ENCODE results near the gene ARF1. TPM values are rescaled to one million over a fixed set of nuclear protein-coding genes. Genes with fewer than 3 reads are reported as not detected.

Gene ARF1
- total and polyA plus RNA-seq, 10 of the 15 experiments (the other 5 are each of a cell fraction or from before 2014, with no cell fraction given) = 48.4 to 508 (median 283) TPM

DNA sequence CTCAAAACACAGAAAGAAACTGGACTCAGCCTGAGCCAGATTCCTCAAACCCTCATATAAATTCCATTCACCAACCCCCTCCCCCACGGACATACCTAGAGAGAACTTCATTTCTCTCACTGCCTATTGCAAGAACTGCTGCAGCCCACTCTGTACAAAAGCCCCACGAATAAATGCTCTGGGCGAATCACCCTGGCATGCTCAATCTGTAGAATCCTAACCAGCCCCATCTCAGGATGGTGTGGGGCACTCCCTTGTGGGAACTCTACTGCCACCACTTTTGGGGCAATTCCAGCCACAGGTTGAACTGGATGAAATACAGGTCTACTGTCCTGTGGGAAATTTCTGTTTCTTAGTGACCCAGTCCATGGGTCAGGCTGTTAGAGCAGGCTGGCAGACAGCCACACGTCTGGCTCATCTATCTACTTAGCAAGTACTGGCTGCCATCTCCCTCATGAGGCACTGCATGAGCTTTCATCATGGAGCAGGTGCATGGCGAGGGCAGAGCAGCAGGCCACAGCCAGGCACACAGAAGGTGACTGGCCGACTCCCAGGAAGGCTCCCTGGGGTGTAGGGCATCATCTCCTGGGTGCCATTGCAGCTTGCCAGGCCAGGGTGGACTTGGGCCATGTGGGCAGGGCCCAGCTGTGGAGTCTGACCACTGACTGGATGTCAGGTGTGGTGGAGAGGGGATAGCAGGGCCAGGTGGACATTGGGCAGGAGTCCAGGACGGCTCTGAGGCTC lies 22.2 kb downstream of the ARF1 start:
- no TSS peak for BruUV-seq (replicated peaks)
- Histone ChIP-seq H3K36me3 (ENCODE audit: control insufficient read depth in 2 of 2, insufficient read depth in 2 of 2, low read length in 1 of 2) (peaks cover 7 to 12% of the 10 kb centered on the region in 2 experiments; a peak in 3 of 4 replicates), H2AFZ (ENCODE audit: control insufficient read depth, low read depth, low read length) (no peak overlapping the region), H3K4me3 (no peak overlapping the region; the same call in 1 of the 2 replicates), H4K20me1 (ENCODE audit: control insufficient read depth, insufficient read depth) (no peaks in the 10 kb centered on the region), H3K9me3 (replicated peaks; ENCODE audit: control insufficient read depth, insufficient read depth, low read length) (no peaks in the 10 kb centered on the region), H3K27ac (ENCODE audit: control insufficient read depth, insufficient read depth) (no peak overlapping the region), H3K9ac (ENCODE audit: control insufficient read depth, insufficient read depth, low read length) (no peak overlapping the region), H3K4me2 (ENCODE audit: control insufficient read depth, insufficient read depth) (peak overlapping the region; percentile 48), H3K27me3 (replicated peaks in 1 of 2; ENCODE audit: control insufficient read depth in 2 of 2, insufficient read depth in 2 of 2, low read length in 1 of 2) (no peaks in the 10 kb centered on the region), H3K4me1 (ENCODE audit: control insufficient read depth, insufficient read depth, low read length) (peaks cover 17% of the 10 kb centered on the region), H3K79me2 (ENCODE audit: control insufficient read depth, insufficient read depth, low read length) (peaks cover 27% of the 10 kb centered on the region)
- FAIRE-seq = no peak
- no peak for ATAC-seq
- 60% methylated on average over 7 of the region's 7 CpGs for WGBS (ENCODE audit: insufficient coverage, insufficient replicate concordance, low lambda C conversion rate, missing lambda C conversion rate)
- TF ChIP-seq ZNF622 (IDR thresholded peaks at IDR 0.05) (no peak), POLR2AphosphoS2 (IDR thresholded peaks at IDR 0.05; ENCODE audit: low read depth, low read length) (0 out of 2 replicates have a peak, but pooled peaks have one; percentile 64), POLR2A (IDR thresholded peaks at IDR 0.05; ENCODE audit: low read depth, low read length) (peak; percentile 65)
- SMC1A ChIA-PET (ENCODE audit: uncharacterized antibody, unreplicated experiment) = no interaction called here
- in situ Hi-C loops (cut with MboI) = no loop called here
- DNase-seq (ENCODE audit: low read depth, low spot score) = no peak
- POLR2A ChIA-PET = interaction anchor here (1.9 kb wide), 1 partner anchor 61 kb away, joined by 4 read pairs; the partner anchor contains the start of gene IBA57
- CTCF ChIA-PET = no interaction called here
- intact Hi-C loops (cut with micrococcal nuclease; ENCODE audit: unreplicated experiment) = no loop called here
- RAD21 ChIA-PET (ENCODE audit: unreplicated experiment) = no interaction called here

DNA sequence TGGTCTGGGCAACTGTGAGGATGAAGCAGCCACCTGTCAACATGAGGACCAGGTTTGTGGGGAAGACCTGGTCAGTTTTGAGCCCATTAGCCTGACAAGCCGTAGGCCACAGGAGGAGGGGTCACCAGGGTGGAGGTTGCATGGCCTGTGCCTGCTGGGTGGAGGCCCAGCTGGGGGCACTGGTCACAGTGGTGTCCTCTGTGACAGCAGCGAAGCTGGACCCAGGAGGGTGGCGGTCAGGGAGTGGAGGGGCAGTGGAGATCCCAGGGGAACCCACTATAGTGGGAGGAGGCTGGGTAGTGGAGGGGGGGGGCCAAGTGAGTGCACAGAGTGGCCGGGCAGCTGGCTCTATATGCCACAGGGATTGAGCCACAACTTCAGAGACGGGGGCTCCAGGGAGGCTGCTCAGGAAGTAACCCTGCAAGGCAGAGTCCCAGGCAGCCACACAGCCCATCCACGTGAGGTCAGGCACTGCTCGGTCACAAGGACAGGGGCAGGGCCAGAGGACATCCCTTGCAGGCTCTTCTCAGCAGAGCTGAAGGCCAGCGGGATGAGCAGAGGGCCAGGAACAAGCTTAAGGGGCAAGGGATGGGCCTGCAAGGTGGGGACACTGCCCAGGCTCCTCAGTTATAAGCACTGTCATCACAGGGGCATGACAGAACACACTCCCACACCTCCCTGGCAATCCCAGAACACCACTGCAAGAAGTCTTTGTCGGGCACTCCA lies 22.9 kb downstream of the ARF1 start:
- FAIRE-seq = no peak
- H3K4me2 ChIP-seq (ENCODE audit: control insufficient read depth, insufficient read depth) = no peak overlapping the region
- no peak overlapping the region for H2AFZ ChIP-seq (ENCODE audit: control insufficient read depth, low read depth, low read length)
- 93% methylated on average over 8 of the region's 9 CpGs for WGBS (ENCODE audit: insufficient coverage, insufficient replicate concordance, low lambda C conversion rate, missing lambda C conversion rate)
- ChIA-PET RAD21 (ENCODE audit: unreplicated experiment) (no interaction called here), POLR2A (no interaction called here), CTCF (no interaction called here), SMC1A (ENCODE audit: uncharacterized antibody, unreplicated experiment) (no interaction called here)
- H3K27ac ChIP-seq (ENCODE audit: control insufficient read depth, insufficient read depth) = no peak overlapping the region
- peaks cover 7% of the 10 kb centered on the region in 2 experiments; a peak in 3 of 4 replicates for H3K36me3 ChIP-seq (ENCODE audit: control insufficient read depth in 2 of 2, insufficient read depth in 2 of 2, low read length in 1 of 2)
- no peak for ATAC-seq
- TF ChIP-seq CHD1 (IDR thresholded peaks at IDR 0.05; ENCODE audit: low read depth, low read length) (no peak), BRCA1 (IDR thresholded peaks at IDR 0.05; ENCODE audit: low read depth, low read length) (no peak), BHLHE40 (IDR thresholded peaks at IDR 0.05; ENCODE audit: borderline replicate concordance in 1 of 2, low read depth in 2 of 2, low read length in 1 of 2) (no peak), POLR2A (IDR thresholded peaks at IDR 0.05; ENCODE audit: low read depth, low read length) (peak; percentile 51)
- in situ Hi-C loops (cut with MboI) = no loop called here
- H3K79me2 ChIP-seq (ENCODE audit: control insufficient read depth, insufficient read depth, low read length) = peaks cover 27% of the 10 kb centered on the region
- intact Hi-C loops (cut with micrococcal nuclease; ENCODE audit: unreplicated experiment) = no loop called here
- H4K20me1 ChIP-seq (ENCODE audit: control insufficient read depth, insufficient read depth) = no peaks in the 10 kb centered on the region
- DNase-seq (ENCODE audit: low read depth, low spot score) = no peak
- H3K4me3 ChIP-seq = no peak overlapping the region
- no peak overlapping the region for H3K9ac ChIP-seq (ENCODE audit: control insufficient read depth, insufficient read depth, low read length)
- BruUV-seq (replicated peaks) = no TSS peak
- H3K27me3 ChIP-seq (replicated peaks in 1 of 2; ENCODE audit: control insufficient read depth in 2 of 2, insufficient read depth in 2 of 2, low read length in 1 of 2) = no peaks in the 10 kb centered on the region
- no peaks in the 10 kb centered on the region for H3K9me3 ChIP-seq (replicated peaks; ENCODE audit: control insufficient read depth, insufficient read depth, low read length)
- peaks cover 17% of the 10 kb centered on the region for H3K4me1 ChIP-seq (ENCODE audit: control insufficient read depth, insufficient read depth, low read length)

Measured in GM12878 (cell line).